HG02798 (cell line): Measurements from ENCODE around the gene LILRB2.
"Not testable (repeated sequence)": the region's sequence is repeated elsewhere in the genome, so short reads cannot be mapped to it uniquely, and the experiment has no call there.

Source experiments
- ATAC-seq: cut with Tn5 transposase; IDR thresholded peaks from one replicate; pipeline ENCODE4 v1.9.1; 2021; ENCODE audit warnings: mild to moderate bottlenecking; ENCODE audit not compliant: unreplicated experiment, poor library complexity

The LILRB2 gene

GRCh38 chr19:54307389-54308020, 26.6 kb upstream of the LILRB2 start:
- ATAC-seq = no peak

- no peak for ATAC-seq
Observed at GRCh38 chr19:54305141-54305540, 24.2 kb upstream of the LILRB2 start.

GRCh38 chr19:54302257-54302656, 21.3 kb upstream of the LILRB2 start:
- no peak for ATAC-seq

- no peak for ATAC-seq
Observed at GRCh38 chr19:54299515-54299914, 18.6 kb upstream of the LILRB2 start.

- ATAC-seq = no peak
Observed at GRCh38 chr19:54299126-54299498, 18.2 kb upstream of the LILRB2 start.

GRCh38 chr19:54298357-54299125, 17.6 kb upstream of the LILRB2 start:
- no peak for ATAC-seq

GRCh38 chr19:54297759-54298305, 16.9 kb upstream of the LILRB2 start:
- no peak for ATAC-seq

- no peak for ATAC-seq
Observed at GRCh38 chr19:54294539-54294938, 13.6 kb upstream of the LILRB2 start.

- not testable (repeated sequence) for ATAC-seq
Observed at GRCh38 chr19:54289160-54289559, 8.2 kb upstream of the LILRB2 start.

GRCh38 chr19:54287456-54287855, 6.5 kb upstream of the LILRB2 start:
- no peak for ATAC-seq

- ATAC-seq = not testable (repeated sequence)
Observed at GRCh38 chr19:54286283-54286682, 5.4 kb upstream of the LILRB2 start.

- ATAC-seq = not testable (repeated sequence)
Observed at GRCh38 chr19:54285427-54286056, 4.6 kb upstream of the LILRB2 start.

GRCh38 chr19:54282686-54283470, 2.0 kb upstream of the LILRB2 start:
- no peak for ATAC-seq

GRCh38 chr19:54281729-54282075, 792 bp upstream of the LILRB2 start:
- not testable (repeated sequence) for ATAC-seq

- ATAC-seq = not testable (repeated sequence)
Observed at GRCh38 chr19:54280441-54280840, 469 bp downstream of the LILRB2 start.

GRCh38 chr19:54280025-54280424, 885 bp downstream of the LILRB2 start:
- ATAC-seq = not testable (repeated sequence)

- no peak for ATAC-seq
Observed at GRCh38 chr19:54279406-54279962, 1.4 kb downstream of the LILRB2 start.

GRCh38 chr19:54278571-54279195, 2.2 kb downstream of the LILRB2 start:
- not testable (repeated sequence) for ATAC-seq

GRCh38 chr19:54278056-54278455, 2.9 kb downstream of the LILRB2 start:
- ATAC-seq = not testable (repeated sequence)
